Measurements from ENCODE around the gene WDR62.

Gene WDR62

GRCh38 chr19:36073121-36073876 is 18.6 kb downstream of the WDR62 start:
- DNase-seq (ENCODE audit: low read depth in 3 of 3, low spot score in 1 of 3): no peak

- DNase-seq (ENCODE audit: low read depth in 3 of 3, low spot score in 1 of 3): no peak
Observed at GRCh38 chr19:36079389-36079945, 24.8 kb downstream of the WDR62 start.

GRCh38 chr19:36081385-36081784 is 26.7 kb downstream of the WDR62 start:
- no peak for DNase-seq (ENCODE audit: low read depth in 3 of 3, low spot score in 1 of 3)

- no peak for DNase-seq (ENCODE audit: low read depth in 3 of 3, low spot score in 1 of 3)
Observed at GRCh38 chr19:36081894-36082293, 27.2 kb downstream of the WDR62 start.

- no peak for DNase-seq (ENCODE audit: low read depth in 3 of 3, low spot score in 1 of 3)
Observed at GRCh38 chr19:36082916-36083315, 28.2 kb downstream of the WDR62 start.

- no peak for DNase-seq (ENCODE audit: low read depth in 3 of 3, low spot score in 1 of 3)
Observed at GRCh38 chr19:36084231-36085009, 29.7 kb downstream of the WDR62 start.

DNA sequence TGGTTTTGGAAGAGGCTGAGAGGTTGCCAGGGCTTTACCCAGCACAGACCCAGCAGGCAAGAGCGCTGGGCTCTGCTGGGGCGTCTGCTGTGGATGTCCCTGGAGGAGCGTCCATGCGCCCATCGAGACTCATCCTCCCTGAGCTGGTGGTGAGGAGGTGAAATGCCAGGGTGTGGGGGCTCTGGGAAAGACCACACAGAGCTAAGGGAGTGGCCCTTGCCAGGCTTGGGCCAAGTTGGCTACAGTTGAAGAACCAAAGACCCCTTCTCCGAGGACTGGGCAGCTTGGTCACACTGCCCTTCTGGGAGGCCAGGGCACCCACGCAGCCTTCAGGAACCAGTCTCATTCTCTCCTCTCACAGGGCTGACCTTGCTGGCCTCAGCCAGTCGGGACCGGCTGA is 31.6 kb downstream of the WDR62 start:
- no peak for DNase-seq (ENCODE audit: low read depth in 3 of 3, low spot score in 1 of 3)

GRCh38 chr19:36089847-36090246 is 35.1 kb downstream of the WDR62 start:
- DNase-seq (ENCODE audit: low read depth in 3 of 3, low spot score in 1 of 3): no peak

DNA sequence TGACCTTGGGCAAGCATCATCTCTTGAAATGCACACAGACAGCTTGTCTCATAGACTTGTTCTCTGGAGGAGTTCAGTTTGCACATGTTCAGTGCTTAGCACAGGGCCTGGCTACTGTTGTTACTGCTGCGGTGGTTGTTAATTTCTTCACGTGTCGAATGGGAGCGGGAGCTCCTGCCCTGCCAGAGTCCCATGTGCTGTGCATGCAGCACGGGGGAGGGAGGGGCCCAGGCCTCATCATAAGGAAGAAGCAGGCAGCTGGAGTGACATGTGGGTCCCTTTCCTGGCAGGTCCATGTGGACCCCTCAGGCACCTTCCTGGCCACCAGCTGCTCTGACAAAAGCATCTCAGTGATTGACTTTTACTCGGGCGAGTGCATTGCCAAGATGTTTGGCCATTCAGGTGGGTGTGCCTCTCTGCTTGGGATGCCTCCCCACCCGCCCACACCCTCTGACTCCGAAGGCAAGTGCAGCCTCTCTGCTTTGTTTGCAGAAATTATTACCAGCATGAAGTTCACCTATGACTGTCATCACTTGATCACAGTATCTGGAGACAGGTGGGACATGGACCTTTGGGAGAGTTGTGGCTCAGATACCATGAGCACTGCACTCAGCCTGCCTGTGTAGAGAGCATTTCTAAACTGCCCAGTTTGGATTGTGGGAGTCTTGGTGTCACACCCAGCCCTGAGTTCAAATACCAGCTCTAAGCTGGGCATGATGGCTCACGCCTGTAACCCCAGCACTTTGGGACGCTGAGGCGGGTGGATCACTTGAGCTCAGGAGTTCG is 36.4 kb downstream of the WDR62 start:
- DNase-seq (ENCODE audit: low read depth in 3 of 3, low spot score in 1 of 3): no peak

- DNase-seq (ENCODE audit: low read depth in 3 of 3, low spot score in 1 of 3): no peak
Observed at GRCh38 chr19:36092566-36092965, 37.9 kb downstream of the WDR62 start.

- no peak for DNase-seq (ENCODE audit: low read depth in 3 of 3, low spot score in 1 of 3)
Observed at GRCh38 chr19:36093146-36093662, 38.5 kb downstream of the WDR62 start.

DNA sequence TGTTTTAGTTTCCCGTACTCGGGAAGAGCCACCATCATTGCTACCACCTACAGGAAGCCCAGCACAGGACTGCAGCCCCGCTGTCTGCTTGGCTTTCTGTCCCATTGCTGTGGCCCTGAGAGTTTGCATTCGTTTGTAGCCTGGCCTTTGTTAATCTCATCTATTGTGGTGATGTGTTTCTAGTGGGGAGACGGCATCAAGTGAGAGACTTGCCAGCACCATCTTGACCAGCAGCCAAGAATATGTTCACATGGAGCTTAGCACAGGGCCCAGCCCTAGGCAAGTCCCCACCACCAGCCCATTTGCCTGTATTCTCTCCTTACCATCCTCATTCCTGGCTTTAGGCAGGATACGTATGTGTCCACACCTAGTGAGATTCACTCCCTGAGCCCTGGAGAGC is 39.0 kb downstream of the WDR62 start:
- DNase-seq (ENCODE audit: low read depth in 3 of 3, low spot score in 1 of 3): no peak

- DNase-seq (ENCODE audit: low read depth in 3 of 3, low spot score in 1 of 3): no peak
Observed at GRCh38 chr19:36097036-36097435, 42.3 kb downstream of the WDR62 start.

DNA sequence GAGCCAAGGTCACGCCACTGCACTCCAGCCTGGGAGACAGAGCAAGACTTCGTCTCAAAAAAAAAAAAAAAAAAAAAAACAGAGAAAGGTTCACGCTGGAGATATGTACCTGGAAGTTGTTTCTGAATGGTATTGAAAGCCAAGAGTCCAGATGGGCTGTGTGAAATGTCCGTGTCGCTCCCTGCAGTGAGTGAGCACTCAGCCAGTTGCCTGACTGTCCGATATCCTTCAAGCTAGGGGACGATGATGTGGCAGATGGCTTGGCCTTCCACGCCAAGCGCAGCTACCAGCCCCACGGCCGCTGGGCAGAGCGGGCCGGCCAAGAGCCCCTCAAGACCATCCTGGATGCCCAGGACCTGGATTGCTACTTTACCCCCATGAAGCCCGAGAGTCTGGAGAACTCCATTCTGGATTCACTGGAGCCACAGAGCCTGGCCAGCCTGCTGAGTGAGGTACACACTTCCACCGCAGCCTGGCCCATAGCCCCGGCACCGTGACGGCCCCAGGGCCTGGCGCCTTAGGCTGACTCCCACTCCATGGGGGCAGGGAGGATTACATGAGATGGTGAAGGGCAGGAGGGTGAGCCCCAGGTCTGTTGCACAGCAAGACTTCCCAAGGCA is 44.6 kb downstream of the WDR62 start:
- no peak for DNase-seq (ENCODE audit: low read depth in 3 of 3, low spot score in 1 of 3)

GRCh38 chr19:36100476-36100875 is 45.8 kb downstream of the WDR62 start:
- DNase-seq (ENCODE audit: low read depth in 3 of 3, low spot score in 1 of 3): no peak

- no peak for DNase-seq (ENCODE audit: low read depth in 3 of 3, low spot score in 1 of 3)
Observed at GRCh38 chr19:36101550-36102327, 47.0 kb downstream of the WDR62 start.

GRCh38 chr19:36103040-36103626 is 48.4 kb downstream of the WDR62 start:
- DNase-seq (ENCODE audit: low read depth in 3 of 3, low spot score in 1 of 3): no peak

GRCh38 chr19:36103842-36104552 is 49.3 kb downstream of the WDR62 start:
- no peak for DNase-seq (ENCODE audit: low read depth in 3 of 3, low spot score in 1 of 3)

GRCh38 chr19:36106441-36106840 is 51.7 kb downstream of the WDR62 start:
- DNase-seq (ENCODE audit: low read depth in 3 of 3, low spot score in 1 of 3): no peak
